A549 (cell line): ENCODE data around the gene SORCS2. TPM values are rescaled to one million over a fixed set of nuclear protein-coding genes. Genes with fewer than 3 reads are reported as not detected.

Experiments
- ATAC-seq, 2 experiments: fragments of 200-7000 bp in 1 of 2; fragments of >200 bp in 1 of 2; cut with Nextera tagmentation in 1 of 2; cut with Tn5 transposase in 1 of 2; 3 replicates each; pipeline versions ENCODE4 v1.8.0 to v1.9.1; 2018 to 2020; ENCODE audit warnings: mild to moderate bottlenecking in 1 of 2, moderate library complexity in 1 of 2
- CTCF ChIA-PET: fragments of 300-600 bp; sonication (Branson Sonifier 250); formaldehyde crosslinking; extraction: SDS; loops from one replicate; lab custom pipeline; 2021; ENCODE audit warnings: antibody characterized with exemption, inconsistent platforms; lab: Yijun Ruan, JAX
- POLR2A ChIA-PET: fragments of 350-600 bp; formaldehyde crosslinking; extraction: SDS; loops from one replicate; lab custom pipeline; 2021; ENCODE audit warnings: antibody characterized with exemption, inconsistent platforms; lab: Yijun Ruan, JAX
- DNase-seq, 2 experiments: peaks; one replicate each; pipeline versions ENCODE4 v3.0.0 to v3.0.0-alpha.2; 2011 to 2016; ENCODE audit warnings: low read depth in 1 of 2, low spot score in 1 of 2
- FAIRE-seq: peaks from 2 replicates; lab custom pipeline; 2011; peaks lifted over from hg19 to GRCh38; lab: Jason Lieb, UNC
- H3K27ac ChIP-seq, 2 experiments: fragments of >200 bp; sonication (Bioruptor Twin); formaldehyde crosslinking; 3 replicates each; pipeline ENCODE4 v1.5.1; 2016 to 2017
- H3K4me1 ChIP-seq: fragments of >200 bp; sonication (Bioruptor Twin); formaldehyde crosslinking; 3 replicates; pipeline ENCODE4 v1.6.1; 2016
- H3K4me2 ChIP-seq: fragments of >200 bp; sonication (Bioruptor Twin); formaldehyde crosslinking; 3 replicates; pipeline ENCODE4 v1.6.1; 2016
- H3K4me3 ChIP-seq: fragments of >200 bp; sonication (Bioruptor Twin); formaldehyde crosslinking; 3 replicates; pipeline ENCODE4 v1.5.1; 2016
- H3K9me3 ChIP-seq: fragments of >200 bp; sonication (Bioruptor Twin); formaldehyde crosslinking; 3 replicates; pipeline ENCODE4 v1.6.1; 2016
- ATOH8 ChIP-seq: fragments of 250-450 bp; sonication (Bioruptor Pico); IDR thresholded peaks from 2 replicates; pipeline ENCODE4 v1.5.0; 2020; ENCODE audit warnings: low read depth, mild to moderate bottlenecking, moderate library complexity
- BHLHE40 ChIP-seq: IDR thresholded peaks from 2 replicates; pipeline ENCODE4 v1.6.1; 2012; ENCODE audit warnings: low read depth, low read length, inconsistent platforms
- CEBPB ChIP-seq, 2 experiments: fragments of >200 bp in 1 of 2; sonication (Bioruptor Twin) in 1 of 2; formaldehyde crosslinking in 1 of 2; IDR thresholded peaks; 2 replicates each; pipeline ENCODE4 v1.6.1; 2012 to 2016
- CHD2 ChIP-seq: fragments of 150-350 bp; IDR thresholded peaks from 2 replicates; pipeline ENCODE4 v1.6.1; 2014; ENCODE audit warnings: low read length; ENCODE audit not compliant: partially characterized antibody
- CHD4 ChIP-seq: fragments of 200-600 bp; sonication (generic); IDR thresholded peaks from 2 replicates; pipeline ENCODE4 v1.6.1; 2016; ENCODE audit warnings: antibody characterized with exemption, mild to moderate bottlenecking, borderline replicate concordance
- ELK1 ChIP-seq: fragments of 150-350 bp; IDR thresholded peaks from 2 replicates; pipeline ENCODE4 v1.6.1; 2014; ENCODE audit warnings: low read depth, mild to moderate bottlenecking, low read length
- HMGXB4 ChIP-seq: fragments of 250-450 bp; sonication (Bioruptor Pico); IDR thresholded peaks from 2 replicates; pipeline ENCODE4 v1.5.0; 2021; ENCODE audit warnings: mild to moderate bottlenecking, moderate library complexity, borderline replicate concordance
- HOXA7 ChIP-seq: fragments of 250-450 bp; sonication (Bioruptor Pico); IDR thresholded peaks from 2 replicates; pipeline ENCODE4 v1.5.0; 2020; ENCODE audit warnings: mild to moderate bottlenecking, moderate library complexity
- POLR2A ChIP-seq: IDR thresholded peaks from 2 replicates; pipeline ENCODE4 v1.6.1; 2012; ENCODE audit warnings: mild to moderate bottlenecking, low read length
- RAD21 ChIP-seq, 2 experiments: fragments of >200 bp in 1 of 2; sonication (Bioruptor Twin) in 1 of 2; formaldehyde crosslinking in 1 of 2; IDR thresholded peaks in 1 of 2; conservative IDR thresholded peaks in 1 of 2; 2 replicates in 1 of 2; 3 replicates in 1 of 2; pipeline ENCODE4 v1.6.1; 2012 to 2018; ENCODE audit warnings: inconsistent platforms in 1 of 2
- RNF2 ChIP-seq: fragments of 200-600 bp; sonication (generic); IDR thresholded peaks from 2 replicates; pipeline ENCODE4 v1.6.1; 2016; ENCODE audit warnings: low read depth, mild to moderate bottlenecking, antibody characterized with exemption, moderate library complexity, borderline replicate concordance
- SMC3 ChIP-seq: fragments of >200 bp; sonication (Bioruptor Twin); formaldehyde crosslinking; IDR thresholded peaks from 3 replicates; pipeline ENCODE4 v1.6.1; 2018; ENCODE audit warnings: inconsistent platforms
- TFCP2L1 ChIP-seq: fragments of 250-450 bp; sonication (Bioruptor Pico); IDR thresholded peaks from 2 replicates; pipeline ENCODE4 v1.5.0; 2021; ENCODE audit warnings: mild to moderate bottlenecking
- ZC3H11A ChIP-seq: fragments of 450-650 bp; IDR thresholded peaks from 2 replicates; pipeline ENCODE4 v1.6.1; 2014; ENCODE audit warnings: antibody characterized with exemption, mild to moderate bottlenecking
- ZSCAN20 ChIP-seq: fragments of 250-450 bp; sonication (Bioruptor Pico); IDR thresholded peaks from 2 replicates; pipeline ENCODE4 v1.8.0; 2022; ENCODE audit warnings: mild to moderate bottlenecking, moderate library complexity
- WGBS: methylation state at CpG from one replicate; pipeline ENCODE4 v1.1.6; 2017; ENCODE audit errors: missing lambda C conversion rate; 5-methylcytosine and 5-hydroxymethylcytosine counted together
- polyA plus RNA-seq, 4 experiments: library from polyadenylated mRNA; depleted of rRNA in 3 of 4; stranded (reverse); fragments of >200 nt; fragmentation: RNase III in 1 of 4; extraction: RNeasy Plus Mini Kit Qiagen cat#74134 plus additional on column Dnase treatment in 1 of 4; gene quantifications; 2 replicates in 3 of 4; 3 replicates in 1 of 4; pipeline ENCODE4 v1.2.3, GENCODE V29; 2011 to 2017
- TF ChIP-seq, protein P1 (sequence below): fragments of 200-600 bp; sonication (generic); IDR thresholded peaks from 2 replicates; pipeline ENCODE4 v1.6.1; 2016; ENCODE audit warnings: antibody characterized with exemption, mild to moderate bottlenecking, moderate library complexity
- TF ChIP-seq, protein P2 (sequence below): IDR thresholded peaks from 2 replicates; pipeline ENCODE4 v1.6.1; 2012

SORCS2 gene
- polyA plus RNA-seq, 2 of the 4 experiments (the other 2 are of a cell fraction) = 1.4 to 4.6 TPM

DNA sequence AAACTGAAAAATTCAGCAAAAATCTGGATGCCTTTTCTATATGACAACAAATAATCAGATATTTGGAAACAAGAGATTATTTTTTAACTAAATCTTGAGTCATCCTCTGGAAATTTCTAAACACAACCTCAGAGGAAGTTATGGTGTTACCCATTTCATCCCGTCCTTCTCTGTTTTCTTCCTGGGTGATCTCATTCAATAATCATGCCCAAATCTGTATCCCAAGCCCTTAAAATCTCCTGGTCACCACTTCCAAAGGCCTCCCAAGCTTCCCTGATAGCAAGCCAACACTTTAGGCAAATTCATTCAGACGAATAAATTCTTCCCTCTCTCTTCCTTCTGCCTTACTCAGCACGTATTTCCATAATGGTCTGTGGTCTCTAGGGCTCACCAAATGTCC is 9.7 kb upstream of the SORCS2 start (continued):
- TF ChIP-seq, protein P1, sequence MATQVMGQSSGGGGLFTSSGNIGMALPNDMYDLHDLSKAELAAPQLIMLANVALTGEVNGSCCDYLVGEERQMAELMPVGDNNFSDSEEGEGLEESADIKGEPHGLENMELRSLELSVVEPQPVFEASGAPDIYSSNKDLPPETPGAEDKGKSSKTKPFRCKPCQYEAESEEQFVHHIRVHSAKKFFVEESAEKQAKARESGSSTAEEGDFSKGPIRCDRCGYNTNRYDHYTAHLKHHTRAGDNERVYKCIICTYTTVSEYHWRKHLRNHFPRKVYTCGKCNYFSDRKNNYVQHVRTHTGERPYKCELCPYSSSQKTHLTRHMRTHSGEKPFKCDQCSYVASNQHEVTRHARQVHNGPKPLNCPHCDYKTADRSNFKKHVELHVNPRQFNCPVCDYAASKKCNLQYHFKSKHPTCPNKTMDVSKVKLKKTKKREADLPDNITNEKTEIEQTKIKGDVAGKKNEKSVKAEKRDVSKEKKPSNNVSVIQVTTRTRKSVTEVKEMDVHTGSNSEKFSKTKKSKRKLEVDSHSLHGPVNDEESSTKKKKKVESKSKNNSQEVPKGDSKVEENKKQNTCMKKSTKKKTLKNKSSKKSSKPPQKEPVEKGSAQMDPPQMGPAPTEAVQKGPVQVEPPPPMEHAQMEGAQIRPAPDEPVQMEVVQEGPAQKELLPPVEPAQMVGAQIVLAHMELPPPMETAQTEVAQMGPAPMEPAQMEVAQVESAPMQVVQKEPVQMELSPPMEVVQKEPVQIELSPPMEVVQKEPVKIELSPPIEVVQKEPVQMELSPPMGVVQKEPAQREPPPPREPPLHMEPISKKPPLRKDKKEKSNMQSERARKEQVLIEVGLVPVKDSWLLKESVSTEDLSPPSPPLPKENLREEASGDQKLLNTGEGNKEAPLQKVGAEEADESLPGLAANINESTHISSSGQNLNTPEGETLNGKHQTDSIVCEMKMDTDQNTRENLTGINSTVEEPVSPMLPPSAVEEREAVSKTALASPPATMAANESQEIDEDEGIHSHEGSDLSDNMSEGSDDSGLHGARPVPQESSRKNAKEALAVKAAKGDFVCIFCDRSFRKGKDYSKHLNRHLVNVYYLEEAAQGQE = no peak
- no peak for TF ChIP-seq TFCP2L1 (CRISPR knock-in tag)
- TF ChIP-seq HOXA7 (CRISPR knock-in tag) = no peak
- TF ChIP-seq POLR2A = no peak

DNA sequence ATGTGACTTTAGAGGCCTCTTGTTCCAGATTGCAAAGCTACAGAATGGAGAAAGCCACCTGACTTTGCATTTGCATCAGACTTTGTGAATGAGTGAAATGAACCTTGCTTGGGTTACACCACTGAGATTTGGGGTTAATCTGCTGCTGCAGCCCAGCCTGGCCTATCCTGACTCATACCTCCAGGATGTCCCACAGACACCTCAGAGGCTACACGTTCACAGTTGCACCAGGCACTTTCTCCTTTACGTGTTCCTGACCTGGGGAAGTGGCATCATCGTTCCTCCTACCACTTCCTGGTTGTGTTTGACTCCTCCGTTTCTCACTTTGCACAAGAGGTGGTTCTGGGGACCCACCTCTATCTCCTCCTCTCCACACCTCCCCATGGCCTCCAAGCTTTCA is 9.2 kb upstream of the SORCS2 start:
- Histone ChIP-seq H3K27ac (no peak overlapping the region), H3K4me2 (no peak overlapping the region), H3K9me3 (peaks cover 11% of the 10 kb centered on the region; the same call in 1 of the 3 replicates), H3K4me3 (no peak overlapping the region), H3K4me1 (no peaks in the 10 kb centered on the region)
- TF ChIP-seq RAD21 (conservative IDR thresholded peaks at IDR 0.05 in 1 of 2, IDR thresholded peaks at IDR 0.05 in 1 of 2) (no peak), RNF2 (no peak), ZC3H11A (no peak), BHLHE40 (no peak), TFCP2L1 (CRISPR knock-in tag) (no peak), CHD4 (no peak), SMC3 (no peak), ZSCAN20 (CRISPR knock-in tag) (no peak), CHD2 (no peak), HMGXB4 (CRISPR knock-in tag) (no peak), CEBPB (IDR thresholded peaks at IDR 0.05) (no peak), ELK1 (no peak), ATOH8 (CRISPR knock-in tag) (no peak)
- TF ChIP-seq, protein P2, sequence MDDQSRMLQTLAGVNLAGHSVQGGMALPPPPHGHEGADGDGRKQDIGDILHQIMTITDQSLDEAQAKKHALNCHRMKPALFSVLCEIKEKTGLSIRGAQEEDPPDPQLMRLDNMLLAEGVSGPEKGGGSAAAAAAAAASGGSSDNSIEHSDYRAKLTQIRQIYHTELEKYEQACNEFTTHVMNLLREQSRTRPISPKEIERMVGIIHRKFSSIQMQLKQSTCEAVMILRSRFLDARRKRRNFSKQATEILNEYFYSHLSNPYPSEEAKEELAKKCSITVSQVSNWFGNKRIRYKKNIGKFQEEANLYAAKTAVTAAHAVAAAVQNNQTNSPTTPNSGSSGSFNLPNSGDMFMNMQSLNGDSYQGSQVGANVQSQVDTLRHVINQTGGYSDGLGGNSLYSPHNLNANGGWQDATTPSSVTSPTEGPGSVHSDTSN = no peak
- ChIA-PET POLR2A (interaction anchor here (0.6 kb wide), 1 partner anchor 138 kb away, joined by 3 read pairs; no protein-coding TSS in a partner anchor), CTCF (interaction anchor here (0.9 to 1.6 kb wide), 3 partner anchors 9 to 113 kb away, joined by 3 to 6 read pairs (median 4); partner anchors contain the start of gene SORCS2)
- FAIRE-seq = no peak
- no peak for DNase-seq
- WGBS = 28% methylated on average over 4 of the region's 4 CpGs
- no peak for ATAC-seq
